Activated CD4-positive, alpha-beta T cell treated with anti-CD3 and anti-CD28 coated beads for 24 hours (primary cell): ENCODE results near the gene SHD.
A peak's percentile ranks its signal among the peaks of the same experiment; 100 is the strongest.
"Not testable (repeated sequence)": the region's sequence is repeated elsewhere in the genome, so short reads cannot be mapped to it uniquely, and the experiment has no call there.

Experiments used
- DNase-seq, 2 donors: peaks; one replicate each; pipeline ENCODE4 v3.0.0-alpha.2; 2020; ENCODE audit warnings: low read depth in 2 of 2

SHD gene, protein sequence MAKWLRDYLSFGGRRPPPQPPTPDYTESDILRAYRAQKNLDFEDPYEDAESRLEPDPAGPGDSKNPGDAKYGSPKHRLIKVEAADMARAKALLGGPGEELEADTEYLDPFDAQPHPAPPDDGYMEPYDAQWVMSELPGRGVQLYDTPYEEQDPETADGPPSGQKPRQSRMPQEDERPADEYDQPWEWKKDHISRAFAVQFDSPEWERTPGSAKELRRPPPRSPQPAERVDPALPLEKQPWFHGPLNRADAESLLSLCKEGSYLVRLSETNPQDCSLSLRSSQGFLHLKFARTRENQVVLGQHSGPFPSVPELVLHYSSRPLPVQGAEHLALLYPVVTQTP

DNA sequence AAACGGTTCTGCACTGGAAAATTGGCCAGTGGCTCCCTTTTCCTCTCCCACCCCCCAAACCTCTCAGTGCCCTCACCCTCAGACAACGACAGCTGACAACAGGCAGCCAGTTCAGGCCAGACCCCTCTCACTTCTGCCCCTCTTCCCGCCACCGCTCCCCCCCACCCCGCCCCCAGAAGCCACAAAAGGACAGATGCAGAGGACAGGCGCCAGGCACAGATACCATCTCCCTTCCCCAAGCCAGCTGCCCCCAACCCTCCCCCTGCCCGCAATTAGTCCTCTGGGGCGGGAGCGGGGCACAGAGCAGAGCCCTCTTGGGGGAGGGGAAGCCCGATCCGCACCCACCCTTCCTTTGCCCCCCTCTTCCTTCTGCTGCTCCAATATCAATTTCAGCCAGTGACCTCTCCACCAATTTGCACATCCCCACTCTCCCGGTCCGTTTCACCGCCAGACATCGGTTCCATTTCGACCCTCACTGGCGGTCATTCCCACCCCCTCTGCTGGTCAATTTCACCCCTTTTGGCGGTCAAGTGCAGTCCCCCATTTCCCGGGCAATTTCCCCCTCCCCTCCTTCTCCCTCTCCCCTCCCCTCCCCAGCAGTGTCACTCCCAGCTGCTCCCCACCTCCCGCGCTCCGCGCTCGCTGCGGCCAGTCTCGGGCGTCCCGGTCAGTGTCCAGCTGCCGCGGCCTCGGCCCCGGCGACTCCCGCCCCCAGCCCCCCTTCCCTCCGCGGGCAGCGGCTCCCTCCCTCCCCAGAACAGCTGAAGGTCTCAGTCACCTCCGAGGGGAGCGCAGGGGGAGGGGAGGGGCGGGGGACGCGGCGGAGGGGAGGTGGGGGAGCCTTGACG, at the start of gene SHD:
SHD (plus strand) TSS at position 848 of the 848 bp plus-strand sequence. CDS start 798 bp downstream, outside the sequence.
- no peak for DNase-seq

DNA sequence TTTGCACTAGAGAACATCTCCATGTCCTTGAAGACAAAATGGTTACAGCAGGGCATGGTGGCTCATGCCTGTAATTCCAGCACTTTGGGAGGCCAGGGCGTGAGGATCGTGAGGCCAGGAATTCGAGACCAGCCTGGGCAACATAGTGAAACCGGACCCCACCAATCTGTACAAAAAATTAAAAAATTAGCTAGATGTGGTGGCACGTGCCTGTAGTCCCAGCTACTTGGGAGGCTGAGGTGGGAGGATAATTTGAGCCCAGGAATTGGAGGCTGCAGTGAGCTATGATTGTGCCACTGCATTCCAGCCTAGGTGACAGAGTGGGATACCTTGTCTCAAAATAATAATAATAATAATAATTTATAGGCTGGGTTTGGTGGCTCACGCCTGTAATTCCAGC, 48.8 kb upstream of the SHD start:
- DNase-seq: not testable (repeated sequence)

DNA sequence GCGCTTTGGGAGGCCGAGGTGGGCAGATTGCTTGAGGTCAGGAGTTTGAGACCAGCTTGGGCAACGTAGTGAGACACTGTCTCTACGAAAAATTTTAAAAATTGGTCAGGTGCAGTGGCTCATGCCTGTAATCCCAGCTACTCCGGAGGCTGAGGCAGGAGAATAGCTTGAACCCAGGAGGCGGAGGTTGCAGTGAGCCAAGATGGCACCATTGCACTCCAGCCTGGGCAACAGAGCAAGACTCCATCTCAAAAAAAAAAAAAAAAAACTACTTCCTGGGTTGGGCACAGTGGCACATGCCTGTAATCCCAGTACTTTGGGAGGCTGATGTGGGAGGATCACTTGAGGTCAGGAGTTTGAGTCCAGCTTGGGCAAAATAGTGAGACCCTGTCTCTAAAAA, 47.5 kb upstream of the SHD start:
- not testable (repeated sequence) for DNase-seq

DNA sequence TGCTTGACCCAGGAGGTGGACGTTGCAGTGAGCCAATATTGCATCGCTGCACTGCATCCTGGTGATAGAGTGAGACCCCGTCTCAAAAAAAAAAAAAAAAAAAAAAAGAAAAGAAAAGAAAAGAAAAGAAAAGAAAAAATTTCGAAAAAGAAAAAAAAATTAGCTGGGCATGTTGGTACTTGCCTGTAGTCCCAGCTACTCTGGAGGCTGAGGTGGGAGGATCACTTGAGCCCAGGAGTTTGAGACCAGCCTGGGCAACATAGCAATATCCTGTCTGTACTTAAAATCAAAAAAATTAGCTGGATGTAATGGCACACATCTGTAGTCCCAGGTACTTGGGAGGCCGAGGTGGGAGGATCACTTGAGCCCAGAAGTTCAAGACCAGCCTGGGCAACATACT, 46.9 kb upstream of the SHD start:
- not testable (repeated sequence) for DNase-seq

DNA sequence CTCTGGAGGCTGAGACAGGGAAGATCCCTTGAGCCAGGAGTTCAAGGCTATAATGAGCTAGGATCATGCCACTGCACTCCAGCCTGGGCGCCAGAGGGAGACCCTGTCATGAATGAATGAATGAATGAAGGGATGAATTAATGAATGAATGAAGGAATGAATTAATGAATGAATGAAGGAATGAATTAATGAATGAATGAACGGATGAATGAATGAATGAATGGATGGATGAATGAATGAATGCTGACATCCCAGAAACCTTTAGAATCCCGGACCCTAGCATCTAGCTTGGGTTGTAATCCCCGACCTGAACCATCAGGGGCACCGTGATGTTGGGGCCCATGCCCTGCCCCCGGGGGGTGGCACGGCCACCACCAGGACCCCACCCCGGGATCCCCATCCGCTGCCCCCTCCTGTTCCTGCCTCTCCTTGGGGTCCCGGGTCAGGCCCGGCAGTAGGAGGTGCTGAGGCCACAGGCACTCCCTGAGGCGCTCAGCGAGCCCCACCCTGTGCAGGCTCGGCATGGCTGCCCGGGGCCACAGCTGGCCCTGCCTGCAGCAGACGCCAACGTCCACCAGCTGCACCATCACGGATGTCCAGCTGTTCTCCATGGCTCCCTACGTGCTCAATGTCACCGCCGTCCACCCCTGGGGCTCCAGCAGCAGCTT, 46.3 kb upstream of the SHD start:
- DNase-seq: no peak

DNA sequence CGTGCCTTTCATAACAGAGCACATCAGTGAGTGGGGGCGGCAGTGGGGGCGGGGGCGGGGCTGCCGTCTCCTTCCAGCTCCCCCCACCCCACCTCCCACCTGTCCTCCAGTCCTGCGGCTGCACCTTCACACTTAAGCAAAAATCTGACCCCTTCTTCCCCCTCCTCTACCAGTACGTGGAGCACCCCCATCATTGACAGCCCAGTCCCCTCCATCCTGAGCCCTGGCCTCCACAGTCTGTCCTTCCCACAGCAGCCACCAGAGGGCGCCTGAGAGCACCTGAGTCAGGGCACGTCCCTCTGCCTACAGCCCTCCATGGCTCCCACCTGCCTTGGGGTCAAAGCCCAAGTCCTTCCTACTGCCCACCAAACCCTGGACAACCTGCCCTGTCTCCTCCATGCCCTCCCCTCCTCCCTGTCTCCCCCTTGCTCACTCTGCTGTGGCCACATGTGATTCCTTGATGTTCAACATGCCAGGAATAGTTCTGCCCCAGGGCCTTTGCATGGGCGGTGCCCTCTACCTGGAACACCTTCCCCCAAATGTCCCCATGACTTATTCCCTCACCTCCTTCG, 45.7 kb upstream of the SHD start:
- DNase-seq: peak; percentile 58 to 78

DNA sequence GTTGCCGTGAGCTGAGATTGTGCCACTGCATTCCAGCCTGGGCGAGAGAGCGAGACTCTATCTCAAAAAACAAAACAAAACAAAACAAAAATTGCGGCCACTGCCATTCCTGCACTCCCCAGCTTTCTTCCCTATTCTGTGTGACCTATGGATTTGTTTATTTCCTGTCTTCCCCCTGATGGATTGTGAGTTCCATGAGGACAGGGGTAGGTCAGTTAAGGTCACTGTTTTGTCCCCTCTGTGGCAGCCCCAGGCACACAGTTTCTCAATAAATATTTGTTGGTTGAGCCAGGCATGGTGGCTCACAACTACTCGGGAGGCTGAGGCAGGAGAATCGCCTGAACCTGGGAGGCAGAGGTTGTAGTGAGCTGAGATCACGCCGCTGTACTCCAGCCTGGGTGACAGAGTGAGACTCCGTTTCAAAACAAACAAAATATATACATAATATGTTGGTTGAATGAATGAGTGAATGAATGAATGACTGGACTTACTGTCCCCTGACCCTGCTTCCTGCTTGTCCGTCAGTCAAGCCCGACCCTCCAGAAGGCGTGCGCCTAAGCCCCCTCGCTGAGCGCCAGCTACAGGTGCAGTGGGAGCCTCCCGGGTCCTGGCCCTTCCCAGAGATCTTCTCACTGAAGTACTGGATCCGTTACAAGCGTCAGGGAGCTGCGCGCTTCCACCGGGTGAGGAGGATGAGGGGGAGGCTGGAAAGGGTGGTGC, 44.8 kb upstream of the SHD start:
- no peak for DNase-seq

DNA sequence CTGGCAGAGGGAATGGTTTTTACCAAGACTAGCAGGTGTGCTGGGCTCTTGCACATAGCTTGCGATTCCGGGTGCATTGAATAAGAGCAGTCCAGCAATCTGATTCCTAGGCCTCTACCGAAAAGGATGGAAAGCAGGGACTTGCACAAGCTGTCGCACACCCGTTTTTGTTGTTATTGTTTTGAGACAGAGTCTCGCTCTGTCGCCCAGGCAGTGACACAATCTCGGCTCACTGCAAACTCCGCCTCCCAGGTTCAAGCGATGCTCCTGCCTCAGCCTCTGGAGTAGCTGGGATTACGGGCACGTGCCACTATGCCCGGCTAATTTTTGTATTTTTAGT, 44.2 kb upstream of the SHD start:
- DNase-seq: no peak

DNA sequence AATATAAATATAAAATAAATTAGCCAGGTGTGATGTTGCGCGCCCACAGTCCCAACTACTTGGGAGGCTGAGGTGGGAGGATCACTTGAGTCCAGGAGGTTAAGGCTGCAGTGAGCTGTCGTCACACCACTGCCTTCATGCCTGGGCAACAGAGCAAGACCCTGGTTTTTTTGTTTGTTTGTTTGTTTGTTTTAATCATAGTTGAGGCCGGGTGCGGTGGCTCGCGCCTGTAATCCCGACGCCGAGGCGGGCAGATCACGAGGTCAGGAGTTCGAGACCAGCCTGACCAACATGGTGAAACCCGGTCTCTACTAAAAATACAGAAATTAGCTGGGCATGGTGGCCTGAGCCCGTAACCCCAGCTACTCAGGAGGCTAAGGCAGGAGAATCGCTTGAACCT, 41.6 kb upstream of the SHD start:
- not testable (repeated sequence) for DNase-seq

DNA sequence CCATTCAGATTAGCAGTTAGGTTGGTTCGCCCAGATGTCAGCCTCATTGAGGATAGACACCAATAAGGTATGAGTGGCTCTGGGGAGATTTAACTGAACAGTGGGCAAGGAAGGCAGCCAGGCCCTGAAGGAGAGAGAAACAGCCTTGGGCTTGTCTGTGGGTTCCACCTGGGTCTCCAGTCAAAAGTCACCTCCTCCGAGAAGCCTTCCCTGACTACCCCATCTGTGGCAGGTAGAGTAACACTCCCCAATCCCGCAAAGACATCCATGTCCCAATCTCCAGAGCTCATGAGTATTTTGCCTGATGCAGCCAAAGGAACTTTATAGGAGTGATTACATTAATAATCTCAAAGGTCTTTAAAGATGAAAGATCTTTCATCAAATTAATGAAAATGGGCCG, 40.2 kb upstream of the SHD start:
- no peak for DNase-seq

DNA sequence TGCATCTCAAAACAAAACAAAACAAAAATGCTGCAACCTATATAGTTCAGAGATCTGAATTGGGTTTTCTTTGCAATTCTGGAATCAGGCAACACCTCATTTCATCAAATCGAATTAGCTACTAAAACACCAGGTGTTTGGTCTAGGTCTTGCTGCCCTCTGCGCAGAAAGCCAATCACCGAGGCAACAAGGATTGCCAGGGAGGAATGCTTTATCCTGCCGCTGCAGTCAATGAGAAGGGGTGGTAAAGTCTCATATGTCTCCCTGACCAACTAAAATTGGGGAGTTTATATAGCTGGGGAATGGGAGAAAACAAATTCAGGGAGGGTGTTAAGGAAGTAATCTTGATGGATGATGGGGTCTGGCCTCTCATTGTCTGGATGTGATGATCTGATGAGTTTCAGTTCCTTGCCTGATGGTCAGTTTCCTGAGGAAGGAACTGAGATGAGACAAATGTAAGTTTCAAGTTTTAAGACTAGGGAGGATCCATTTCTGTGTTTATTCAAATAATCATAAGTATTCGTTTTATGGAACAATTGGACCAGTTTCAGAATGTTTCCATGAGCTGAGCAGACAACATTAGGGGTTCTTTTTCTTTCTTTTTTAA, 37.1 kb upstream of the SHD start:
- DNase-seq: no peak

DNA sequence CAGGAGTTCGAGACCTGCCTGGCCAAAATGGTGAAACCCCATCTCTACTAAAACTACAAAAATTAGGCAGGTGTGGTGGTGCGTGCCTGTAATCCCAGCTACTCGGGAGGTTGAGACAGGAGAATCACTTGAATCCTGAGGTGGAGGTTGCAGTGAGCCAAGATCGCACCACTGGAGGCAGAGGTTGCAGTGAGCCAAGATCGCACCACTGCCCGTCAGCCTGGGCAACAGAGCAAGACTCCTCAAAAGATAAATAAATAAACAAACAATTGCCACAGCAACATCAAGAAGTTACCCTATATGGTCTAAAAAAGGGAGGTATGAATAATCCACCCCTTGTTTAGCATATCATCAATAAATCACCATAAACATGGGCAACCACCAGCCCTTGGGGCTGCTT, 33.1 kb upstream of the SHD start:
- not testable (repeated sequence) for DNase-seq

DNA sequence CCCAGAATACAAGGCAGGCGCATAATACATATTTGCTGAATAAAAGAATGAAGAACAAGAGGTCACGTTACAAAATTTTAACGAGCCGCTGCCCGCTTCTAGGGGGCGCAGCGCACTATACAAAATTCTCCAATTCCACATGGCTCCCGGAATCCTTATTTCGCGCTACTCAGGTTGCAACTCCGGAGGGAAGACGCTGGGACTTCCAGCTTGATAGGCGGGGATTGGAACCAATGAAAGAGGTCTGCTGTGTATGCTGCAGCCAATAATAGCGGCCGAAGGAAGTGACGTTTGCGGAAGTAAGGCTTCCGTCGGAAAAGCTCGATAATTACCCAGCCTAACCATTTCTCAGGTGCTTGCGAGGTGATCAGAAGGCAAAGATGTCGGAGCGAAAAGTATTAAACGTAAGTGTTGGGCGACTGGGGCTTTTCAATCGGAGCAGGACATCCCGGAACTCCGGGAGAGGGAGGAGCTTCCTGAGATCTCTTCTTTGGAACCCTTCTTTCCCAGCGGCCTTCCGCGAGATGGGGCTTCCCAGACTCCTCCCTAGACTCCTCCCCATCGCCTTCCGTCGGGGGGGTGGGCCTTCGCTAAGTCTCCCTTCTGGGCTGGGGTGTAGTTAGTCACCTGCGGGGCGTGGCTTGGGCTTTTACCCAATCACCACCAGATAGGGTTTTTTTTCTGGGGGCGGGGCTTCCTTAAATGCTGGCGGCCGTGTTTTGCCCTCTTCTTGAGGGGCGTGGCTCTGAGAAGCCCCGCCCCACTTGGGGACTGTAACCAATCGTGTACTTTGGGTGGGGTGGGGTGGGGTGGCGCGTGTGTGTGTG, 32.1 kb upstream of the SHD start, which contains the start of gene YJU2:
YJU2 (plus strand) TSS at position 314 of the 827 bp plus-strand sequence; CDS start at position 381, 67 bp downstream.
- peak; percentile 98 to 99 for DNase-seq

DNA sequence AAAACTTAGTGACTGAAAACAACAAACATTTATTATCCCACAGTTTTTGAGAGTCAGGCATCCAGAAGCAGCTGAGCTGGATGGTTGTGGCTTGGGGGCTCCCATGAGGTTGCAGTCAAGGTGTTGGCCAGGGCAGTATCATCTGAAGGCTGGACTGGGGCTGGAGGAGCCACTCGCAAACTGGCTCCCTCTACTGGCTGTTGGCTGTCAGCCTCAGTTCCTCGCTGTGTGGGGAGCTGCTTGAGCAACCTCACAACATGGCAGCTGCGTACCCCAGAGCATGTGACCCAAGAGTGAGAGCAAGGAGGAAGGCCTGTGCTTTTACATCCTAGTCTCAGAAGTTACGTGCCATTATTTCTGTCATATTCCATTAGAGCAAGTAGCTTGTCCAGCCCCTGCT, 22.5 kb upstream of the SHD start:
- DNase-seq: no peak

DNA sequence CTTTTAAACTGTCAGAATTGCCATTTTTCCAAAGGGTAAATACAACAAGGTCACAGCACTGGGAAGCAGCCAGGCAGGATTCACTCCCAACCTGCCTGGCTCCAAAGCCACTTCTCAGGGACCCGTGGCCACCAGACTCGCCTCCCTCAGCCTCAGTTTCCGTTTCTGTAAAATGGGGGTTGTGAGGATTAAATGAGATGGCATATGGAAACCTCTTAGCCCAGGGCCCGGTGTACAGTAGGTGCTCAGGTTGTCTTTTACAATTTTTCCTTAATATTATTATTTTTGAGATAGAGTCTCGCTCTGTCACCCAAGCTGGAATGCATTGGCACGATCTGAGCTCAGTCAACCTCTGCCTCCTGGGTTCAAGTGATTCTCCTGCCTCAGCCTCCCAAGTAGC, 22.0 kb upstream of the SHD start:
- DNase-seq: no peak

DNA sequence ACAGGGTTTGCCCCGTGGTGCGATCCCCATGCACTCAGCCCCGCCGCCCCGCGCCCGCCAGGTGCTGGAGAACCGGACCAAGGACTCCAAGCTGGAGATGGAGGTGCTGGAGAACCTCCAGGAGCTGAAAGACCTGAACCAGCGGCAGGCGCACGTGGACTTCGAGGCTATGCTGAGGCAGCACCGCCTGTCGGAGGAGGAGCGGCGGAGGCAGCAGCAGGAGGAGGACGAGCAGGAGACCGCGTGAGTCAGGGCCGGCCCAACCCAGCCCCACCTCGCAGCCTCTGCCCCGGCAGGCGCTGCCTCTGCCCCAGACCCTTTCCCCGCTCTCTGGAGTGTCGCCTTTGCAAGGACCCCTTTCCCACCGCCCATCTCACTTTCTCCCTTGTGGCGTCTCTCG, 20.9 kb upstream of the SHD start:
- DNase-seq: no peak

DNA sequence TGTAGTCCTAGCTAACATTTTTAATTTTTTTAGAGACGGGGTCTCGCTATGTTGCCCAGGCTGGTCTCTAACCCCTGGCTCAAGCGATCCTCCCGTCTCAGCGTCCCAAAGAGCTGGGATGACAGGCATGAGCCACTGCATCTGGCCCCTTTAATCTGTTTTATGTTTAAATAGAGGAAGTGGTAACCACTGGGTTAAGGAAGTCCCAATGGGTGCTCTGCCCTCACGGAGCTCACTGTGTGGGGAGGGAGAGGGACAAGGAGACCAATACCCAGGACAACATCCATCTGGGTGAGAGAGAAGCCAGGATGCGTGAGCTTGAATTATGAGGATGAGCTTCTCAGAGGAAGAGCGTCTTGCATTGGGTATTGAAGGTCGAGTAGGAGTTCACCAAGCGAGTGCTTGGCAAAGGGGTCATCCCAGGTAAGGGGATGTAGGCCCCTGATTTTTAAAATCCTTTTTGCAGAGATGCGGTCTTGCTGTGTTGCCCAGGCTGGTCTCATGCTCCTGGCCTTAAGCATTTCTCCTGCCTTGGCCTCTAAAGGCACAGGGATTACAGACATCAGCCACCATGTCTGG, 18.4 kb upstream of the SHD start:
- no peak for DNase-seq

DNA sequence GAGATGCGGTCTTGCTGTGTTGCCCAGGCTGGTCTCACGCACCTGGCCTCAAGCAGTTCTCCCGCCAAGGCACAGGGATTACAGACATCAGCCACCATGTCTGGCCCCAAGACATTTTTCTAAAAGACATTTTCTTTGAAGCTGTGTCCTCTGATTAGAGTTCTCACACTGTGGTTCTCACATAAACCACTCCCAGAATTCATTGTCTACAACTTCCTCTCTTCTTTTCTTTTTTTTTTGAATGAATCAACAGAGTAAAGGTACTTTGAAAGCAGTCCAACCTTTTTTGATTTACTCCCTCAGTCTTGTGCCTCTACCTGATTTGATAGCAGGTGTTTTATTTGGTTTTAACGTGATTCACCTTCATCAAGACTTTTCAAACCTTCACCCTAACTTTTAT, 14.3 kb upstream of the SHD start:
- no peak for DNase-seq

DNA sequence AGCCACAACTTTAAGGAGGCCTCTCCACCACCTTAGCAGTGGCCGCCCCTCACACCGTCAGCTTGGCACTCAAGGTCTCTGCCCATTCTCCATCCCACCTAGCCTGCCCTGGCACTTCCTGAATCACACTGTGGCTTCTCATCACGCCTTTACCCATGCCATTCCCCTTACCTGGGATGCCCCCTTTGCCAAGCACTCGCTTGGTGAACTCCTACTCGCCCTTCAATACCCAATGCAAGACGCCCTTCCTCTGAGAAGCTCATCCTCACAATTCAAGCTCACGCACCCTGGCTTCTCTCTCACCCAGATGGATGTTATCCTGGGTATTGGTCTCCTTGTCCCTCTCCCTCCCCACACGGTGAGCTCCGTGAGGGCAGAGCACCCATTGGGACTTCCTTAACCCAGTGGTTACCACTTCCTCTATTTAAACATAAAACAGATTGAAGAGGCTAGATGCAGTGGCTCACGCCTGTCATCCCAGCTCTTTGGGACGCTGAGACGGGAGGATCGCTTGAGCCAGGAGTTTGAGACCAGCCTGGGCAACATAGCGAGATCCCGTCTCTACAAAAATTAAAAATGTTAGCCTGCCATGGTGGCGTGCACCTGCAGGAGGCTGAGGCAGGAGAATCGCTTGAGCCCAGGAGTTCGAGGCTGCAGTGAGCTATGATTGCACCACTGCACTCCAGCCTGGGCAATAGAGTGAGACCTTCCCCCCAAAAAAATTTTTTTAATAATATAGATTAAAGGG, 12.6 kb upstream of the SHD start:
- DNase-seq: no peak
